ENCODE results near the gene CCDC88B.
A peak's percentile ranks its signal among the peaks of the same experiment; 100 is the strongest.
"Not testable (repeated sequence)": the region's sequence is repeated elsewhere in the genome, so short reads cannot be mapped to it uniquely, and the experiment has no call there.

The CCDC88B gene

GRCh38 chr11:64313491-64314145, 26.4 kb upstream of the CCDC88B start:
- Mint-ChIP-seq H3K9me3 (no peaks in the 10 kb centered on the region), H3K4me1 (peaks cover 12% of the 10 kb centered on the region), H3K36me3 (ENCODE audit: low read depth) (peaks cover 5% of the 10 kb centered on the region), H3K4me3 (no peak overlapping the region), H3K27me3 (ENCODE audit: low read depth, poor library complexity) (no peaks in the 10 kb centered on the region), H3K27ac (peak overlapping the region; percentile 95)
- TF ChIP-seq CTCF (IDR thresholded peaks at IDR 0.05) = no peak
- DNase-seq = no peak

GRCh38 chr11:64314146-64314804, 25.7 kb upstream of the CCDC88B start:
- no peak for DNase-seq
- H3K9me3 Mint-ChIP-seq = no peaks in the 10 kb centered on the region
- H3K4me1 Mint-ChIP-seq = peaks cover 18% of the 10 kb centered on the region
- TF ChIP-seq CTCF (IDR thresholded peaks at IDR 0.05) = peak; percentile 7
- H3K27ac Mint-ChIP-seq = peak overlapping the region; percentile 83
- no peaks in the 10 kb centered on the region for H3K27me3 Mint-ChIP-seq (ENCODE audit: low read depth, poor library complexity)
- no peak overlapping the region for H3K4me3 Mint-ChIP-seq
- H3K36me3 Mint-ChIP-seq (ENCODE audit: low read depth) = peaks cover 5% of the 10 kb centered on the region

- no peak for DNase-seq
- TF ChIP-seq CTCF (IDR thresholded peaks at IDR 0.05) = no peak
- Mint-ChIP-seq H3K27ac (peak overlapping the region; percentile 83), H3K4me3 (peak overlapping the region; percentile 48), H3K27me3 (ENCODE audit: low read depth, poor library complexity) (no peaks in the 10 kb centered on the region), H3K9me3 (no peaks in the 10 kb centered on the region), H3K36me3 (ENCODE audit: low read depth) (peaks cover 5% of the 10 kb centered on the region), H3K4me1 (peaks cover 23% of the 10 kb centered on the region)
Observed at GRCh38 chr11:64314805-64315561, 25.0 kb upstream of the CCDC88B start.

- not testable (repeated sequence) for H3K27me3 Mint-ChIP-seq (ENCODE audit: low read depth, poor library complexity); H3K27ac Mint-ChIP-seq; DNase-seq; H3K9me3 Mint-ChIP-seq
- peak overlapping the region; percentile 94 for H3K4me3 Mint-ChIP-seq
- H3K4me1 Mint-ChIP-seq = peaks cover 25% of the 10 kb centered on the region
- H3K36me3 Mint-ChIP-seq (ENCODE audit: low read depth) = peaks cover 13% of the 10 kb centered on the region
Observed at GRCh38 chr11:64315667-64316526, 24.1 kb upstream of the CCDC88B start.

GRCh38 chr11:64316672-64317324, 23.2 kb upstream of the CCDC88B start:
- Mint-ChIP-seq H3K9me3 (no peaks in the 10 kb centered on the region), H3K27ac (peak overlapping the region; percentile 100)

More at GRCh38 chr11:64316672-64317324, 23.2 kb upstream of the CCDC88B start:
- H3K27me3 Mint-ChIP-seq (ENCODE audit: low read depth, poor library complexity) = no peaks in the 10 kb centered on the region
- TF ChIP-seq CTCF (IDR thresholded peaks at IDR 0.05) = no peak
- H3K4me1 Mint-ChIP-seq = peaks cover 32% of the 10 kb centered on the region
- H3K4me3 Mint-ChIP-seq = peak overlapping the region; percentile 94
- DNase-seq = no peak
- H3K36me3 Mint-ChIP-seq (ENCODE audit: low read depth) = peaks cover 16% of the 10 kb centered on the region

All from nephron progenitor cell (in vitro differentiated cells).